Ecto neural progenitor cell (in vitro differentiated cells): ENCODE measurements around the gene MRPS2.
"Not testable (repeated sequence)": the region's sequence is repeated elsewhere in the genome, so short reads cannot be mapped to it uniquely, and the experiment has no call there.

Experiments used
- DNase-seq: peaks from one replicate; pipeline ENCODE4 v3.0.0-alpha.2; 2018; ENCODE audit warnings: low spot score

MRPS2 gene

GRCh38 chr9:135499326-135500070 is 984 bp upstream of the MRPS2 start:
- peak; percentile 96 for DNase-seq

- no peak for DNase-seq
Measured at GRCh38 chr9:135500071-135500524, 384 bp upstream of the MRPS2 start.

- DNase-seq: no peak
Measured at GRCh38 chr9:135501261-135502167, 1.0 kb downstream of the MRPS2 start.

- no peak for DNase-seq
Measured at GRCh38 chr9:135502168-135502872, 1.8 kb downstream of the MRPS2 start.

GRCh38 chr9:135502873-135503321 is 2.4 kb downstream of the MRPS2 start:
- no peak for DNase-seq

GRCh38 chr9:135503371-135504261 is 3.1 kb downstream of the MRPS2 start:
- DNase-seq: no peak

GRCh38 chr9:135504262-135505243 is 4.1 kb downstream of the MRPS2 start:
- peak; percentile 77 for DNase-seq

GRCh38 chr9:135505406-135506187 is 5.1 kb downstream of the MRPS2 start:
- DNase-seq: no peak

- DNase-seq: peak; percentile 81
Measured at GRCh38 chr9:135506327-135507103, 6.0 kb downstream of the MRPS2 start.

- peak; percentile 37 for DNase-seq
Measured at GRCh38 chr9:135507104-135508035, 6.9 kb downstream of the MRPS2 start.

- DNase-seq: peak; percentile 31
Measured at GRCh38 chr9:135508211-135508820, 7.8 kb downstream of the MRPS2 start.

- no peak for DNase-seq
Measured at GRCh38 chr9:135509458-135509857, 9.0 kb downstream of the MRPS2 start.

GRCh38 chr9:135512241-135512603 is 11.7 kb downstream of the MRPS2 start:
- DNase-seq: peak; percentile 13

- DNase-seq: peak; percentile 27
Measured at GRCh38 chr9:135512904-135513303, 12.4 kb downstream of the MRPS2 start.

GRCh38 chr9:135513351-135513846 is 12.9 kb downstream of the MRPS2 start:
- peak; percentile 38 for DNase-seq

GRCh38 chr9:135513906-135514305 is 13.4 kb downstream of the MRPS2 start:
- not testable (repeated sequence) for DNase-seq
